Endodermal cell (in vitro differentiated cells): ENCODE results near the gene NPAS3. TPM values are rescaled to one million over a fixed set of nuclear protein-coding genes. Genes with fewer than 3 reads are reported as not detected.

ENCODE experiments used
- DNase-seq: peaks from one replicate; pipeline ENCODE4 v3.0.0-alpha.2; 2017
- H3K27ac ChIP-seq: 2 replicates; pipeline ENCODE4 v1.5.1; 2013; ENCODE audit warnings: mild to moderate bottlenecking, low read depth, low read length, moderate library complexity
- H3K27me3 ChIP-seq: 2 replicates; pipeline ENCODE4 v1.6.1; 2013; ENCODE audit warnings: mild to moderate bottlenecking, low read length, moderate library complexity; ENCODE audit not compliant: insufficient read depth, control insufficient read depth, poor library complexity, severe bottlenecking
- H3K36me3 ChIP-seq: 2 replicates; pipeline ENCODE4 v1.7.0; 2013; ENCODE audit warnings: mild to moderate bottlenecking, low read length, moderate library complexity; ENCODE audit not compliant: control insufficient read depth, insufficient read depth
- H3K4me1 ChIP-seq: one replicate; pipeline ENCODE4 v1.7.0; 2013; ENCODE audit warnings: low read length; ENCODE audit not compliant: control insufficient read depth, insufficient read depth
- H3K4me3 ChIP-seq: 2 replicates; pipeline ENCODE4 v1.5.1; 2013; ENCODE audit warnings: mild to moderate bottlenecking, low read length, moderate library complexity
- H3K9ac ChIP-seq: 2 replicates; pipeline ENCODE4 v1.6.1; 2013; ENCODE audit warnings: mild to moderate bottlenecking, low read length, moderate library complexity; ENCODE audit not compliant: poor library complexity, severe bottlenecking; ENCODE audit errors: extremely low read depth
- H3K9me3 ChIP-seq: 2 replicates; pipeline ENCODE4 v1.6.1; 2013; ENCODE audit warnings: mild to moderate bottlenecking, low read length, moderate library complexity; ENCODE audit not compliant: control insufficient read depth
- H3K27ac Mint-ChIP-seq: 2 replicates; pipeline ENCODE4 v1.8.0; 2020; ENCODE audit warnings: mixed read lengths
- H3K27me3 Mint-ChIP-seq: 2 replicates; pipeline ENCODE4 v1.8.0; 2021; ENCODE audit warnings: mild to moderate bottlenecking, mixed read lengths; ENCODE audit not compliant: insufficient read depth
- H3K36me3 Mint-ChIP-seq: 2 replicates; pipeline ENCODE4 v1.8.0; 2020; ENCODE audit warnings: low read depth, mixed read lengths
- H3K4me1 Mint-ChIP-seq: 2 replicates; pipeline ENCODE4 v1.8.0; 2020; ENCODE audit warnings: mixed read lengths
- H3K4me3 Mint-ChIP-seq: 2 replicates; pipeline ENCODE4 v1.8.0; 2020; ENCODE audit warnings: mild to moderate bottlenecking, moderate library complexity, mixed read lengths
- H3K9me3 Mint-ChIP-seq: 2 replicates; pipeline ENCODE4 v1.8.0; 2020; ENCODE audit warnings: mild to moderate bottlenecking, mixed read lengths
- WGBS, 2 experiments: methylation state at CpG; one replicate each; pipeline versions ENCODE4 v1.1.5 to v1.1.7; 2013; ENCODE audit warnings: missing lambda C conversion rate in 2 of 2, mixed read lengths in 1 of 2; ENCODE audit not compliant: insufficient coverage in 1 of 2, insufficient read length in 1 of 2; 5-methylcytosine and 5-hydroxymethylcytosine counted together
- total RNA-seq, 2 donors: library from RNA; stranded (reverse); fragmentation: NEBNext Ultra II Directional in 1 of 2; extraction: Animal tissue kit (Norgen Biotek cat#: 25700) in 1 of 2; gene quantifications; 2 replicates in 1 of 2; 3 replicates in 1 of 2; pipeline ENCODE4 v1.2.1, GENCODE V29; 2021
- TF ChIP-seq, protein P1 (sequence below): fragments of 200-600 bp; sonication (generic); conservative IDR thresholded peaks from 2 replicates; pipeline ENCODE4 v1.5.0; 2021; ENCODE audit warnings: antibody characterized with exemption, mild to moderate bottlenecking

Gene NPAS3
- total RNA-seq, 2 donors from 2014 or later = 1.4 to 1.6 TPM

DNA sequence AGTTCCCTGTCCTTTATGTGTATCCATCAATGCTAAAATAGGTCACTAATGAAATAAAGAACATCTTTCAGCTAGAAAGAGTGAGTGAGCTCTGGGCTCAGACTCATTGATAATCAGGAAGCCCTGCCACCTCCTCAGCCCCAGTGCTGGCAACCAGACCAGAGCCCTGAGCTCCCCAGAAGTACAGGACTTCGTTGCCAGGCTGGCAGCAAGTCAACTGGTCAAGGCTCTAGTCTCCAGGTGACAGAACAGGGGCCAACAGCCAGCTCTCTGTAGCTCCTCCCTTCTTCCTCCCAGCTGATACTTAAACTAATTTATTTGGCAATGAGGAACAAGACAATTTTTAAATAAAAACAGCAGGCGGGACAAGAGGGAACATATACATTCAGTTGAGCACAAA, 866.9 kb downstream of the NPAS3 start:
- H3K4me1 Mint-ChIP-seq = peaks cover 1% of the 10 kb centered on the region
- Histone ChIP-seq H3K27me3 (no peaks in the 10 kb centered on the region), H3K9ac (no peak overlapping the region), H3K27ac (no peak overlapping the region), H3K9me3 (no peaks in the 10 kb centered on the region), H3K4me3 (no peak overlapping the region), H3K4me1 (no peaks in the 10 kb centered on the region), H3K36me3 (no peaks in the 10 kb centered on the region)
- no peak overlapping the region for H3K4me3 Mint-ChIP-seq
- TF ChIP-seq, protein P1, sequence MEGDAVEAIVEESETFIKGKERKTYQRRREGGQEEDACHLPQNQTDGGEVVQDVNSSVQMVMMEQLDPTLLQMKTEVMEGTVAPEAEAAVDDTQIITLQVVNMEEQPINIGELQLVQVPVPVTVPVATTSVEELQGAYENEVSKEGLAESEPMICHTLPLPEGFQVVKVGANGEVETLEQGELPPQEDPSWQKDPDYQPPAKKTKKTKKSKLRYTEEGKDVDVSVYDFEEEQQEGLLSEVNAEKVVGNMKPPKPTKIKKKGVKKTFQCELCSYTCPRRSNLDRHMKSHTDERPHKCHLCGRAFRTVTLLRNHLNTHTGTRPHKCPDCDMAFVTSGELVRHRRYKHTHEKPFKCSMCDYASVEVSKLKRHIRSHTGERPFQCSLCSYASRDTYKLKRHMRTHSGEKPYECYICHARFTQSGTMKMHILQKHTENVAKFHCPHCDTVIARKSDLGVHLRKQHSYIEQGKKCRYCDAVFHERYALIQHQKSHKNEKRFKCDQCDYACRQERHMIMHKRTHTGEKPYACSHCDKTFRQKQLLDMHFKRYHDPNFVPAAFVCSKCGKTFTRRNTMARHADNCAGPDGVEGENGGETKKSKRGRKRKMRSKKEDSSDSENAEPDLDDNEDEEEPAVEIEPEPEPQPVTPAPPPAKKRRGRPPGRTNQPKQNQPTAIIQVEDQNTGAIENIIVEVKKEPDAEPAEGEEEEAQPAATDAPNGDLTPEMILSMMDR = no peak
- no peak overlapping the region for H3K27ac Mint-ChIP-seq
- H3K9me3 Mint-ChIP-seq = peaks cover 6% of the 10 kb centered on the region
- H3K36me3 Mint-ChIP-seq = peaks cover 3% of the 10 kb centered on the region
- no peak for DNase-seq
- H3K27me3 Mint-ChIP-seq = peaks cover 11% of the 10 kb centered on the region
- WGBS, 2 experiments = 47 to 50% methylated on average over 2 of the region's 2 CpGs

DNA sequence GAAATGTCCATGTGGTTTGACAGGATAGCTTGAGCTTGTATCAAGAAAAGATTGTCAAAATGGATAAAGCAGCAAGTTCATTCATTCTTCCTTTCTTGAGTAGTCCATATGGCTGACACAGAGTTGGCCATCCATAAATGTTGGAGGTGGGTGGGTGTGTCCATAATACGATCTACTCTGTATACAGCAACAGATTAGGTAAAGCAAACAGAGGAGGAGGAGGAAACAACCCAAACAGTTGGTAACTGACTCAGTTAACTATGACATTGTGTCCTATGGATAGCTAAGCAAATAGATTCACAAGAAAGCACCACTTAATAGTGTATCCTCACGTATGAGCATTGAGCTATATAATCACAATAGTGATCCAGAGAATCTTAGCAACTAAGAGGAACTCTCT, 868.2 kb downstream of the NPAS3 start:
- no peak overlapping the region for H3K27ac Mint-ChIP-seq
- H3K36me3 Mint-ChIP-seq = no peaks in the 10 kb centered on the region
- no peak overlapping the region for H3K27ac ChIP-seq

DNA sequence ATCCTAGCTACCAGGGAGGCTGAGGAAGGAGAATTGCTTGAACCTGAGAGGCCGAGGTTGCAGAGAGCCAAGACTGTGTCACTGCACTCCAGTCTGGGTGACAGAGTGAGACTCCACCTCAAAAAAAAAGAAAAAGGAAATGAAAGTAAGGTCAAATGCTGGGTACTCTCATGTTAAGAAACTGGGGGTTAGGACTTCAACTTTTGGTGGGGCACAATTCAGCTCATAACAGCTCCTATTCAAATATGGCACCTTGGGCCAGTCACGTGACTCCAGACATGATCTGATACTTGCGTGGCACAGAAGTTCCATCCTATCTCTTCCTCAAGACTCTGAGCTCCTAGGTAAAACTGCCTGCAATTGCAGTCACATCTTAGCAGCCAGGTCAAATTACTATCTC, 869.5 kb downstream of the NPAS3 start:
- H3K27ac Mint-ChIP-seq = no peak overlapping the region
- H3K4me1 Mint-ChIP-seq = no peaks in the 10 kb centered on the region
- TF ChIP-seq, protein P1 = no peak
- no peak for DNase-seq
- Histone ChIP-seq H3K4me3 (no peak overlapping the region), H3K9me3 (no peaks in the 10 kb centered on the region), H3K27ac (no peak overlapping the region), H3K4me1 (no peaks in the 10 kb centered on the region), H3K9ac (no peak overlapping the region), H3K27me3 (no peaks in the 10 kb centered on the region), H3K36me3 (no peaks in the 10 kb centered on the region)
- H3K36me3 Mint-ChIP-seq = no peaks in the 10 kb centered on the region
- H3K27me3 Mint-ChIP-seq = peaks cover 2% of the 10 kb centered on the region
- no peaks in the 10 kb centered on the region for H3K9me3 Mint-ChIP-seq
- H3K4me3 Mint-ChIP-seq = no peak overlapping the region
- WGBS, 2 experiments = 65 to 67% methylated on average over 3 of the region's 3 CpGs

More for the DNA sequence above, 868.2 kb downstream of the NPAS3 start:
- TF ChIP-seq, protein P1 = no peak
- no peak overlapping the region for H3K9ac ChIP-seq
- H3K36me3 ChIP-seq = no peaks in the 10 kb centered on the region
- DNase-seq = no peak
- no peak overlapping the region for H3K4me3 ChIP-seq
- Mint-ChIP-seq H3K9me3 (no peaks in the 10 kb centered on the region), H3K4me1 (no peaks in the 10 kb centered on the region), H3K4me3 (no peak overlapping the region), H3K27me3 (peaks cover 4% of the 10 kb centered on the region)
- WGBS, 2 experiments = 80 to 90% methylated on average over 1 to 2 of the region's 2 CpGs
- no peaks in the 10 kb centered on the region for H3K4me1 ChIP-seq
- no peaks in the 10 kb centered on the region for H3K27me3 ChIP-seq
- no peaks in the 10 kb centered on the region for H3K9me3 ChIP-seq
